T-helper 1 cell treated with Interleukin-12 subunit alpha and Interleukin-12 subunit beta and Interleukin-4 antibody, amounts not matched to agents 30 μg/mL and 1 μg/mL, for 36 hours (primary cell): ENCODE results near the gene EPHA3.

Experiments
- H3K27ac Mint-ChIP-seq: one replicate; pipeline ENCODE4 v1.8.0; 2021; ENCODE audit warnings: mild to moderate bottlenecking, mixed read lengths
- H3K27me3 Mint-ChIP-seq: one replicate; pipeline ENCODE4 v1.8.0; 2021; ENCODE audit warnings: low read depth, mixed read lengths
- H3K36me3 Mint-ChIP-seq: one replicate; pipeline ENCODE4 v1.8.0; 2021; ENCODE audit warnings: low read depth, mixed read lengths
- H3K4me1 Mint-ChIP-seq: one replicate; pipeline ENCODE4 v1.8.0; 2021; ENCODE audit warnings: low read depth, mixed read lengths
- H3K4me3 Mint-ChIP-seq: one replicate; pipeline ENCODE4 v1.8.0; 2021; ENCODE audit warnings: mild to moderate bottlenecking, moderate library complexity, mixed read lengths
- H3K9me3 Mint-ChIP-seq: one replicate; pipeline ENCODE4 v1.8.0; 2021; ENCODE audit warnings: mixed read lengths

The EPHA3 gene

GRCh38 chr3:89107461-89108290, at the start of gene EPHA3:
EPHA3 (plus strand) TSS chr3:89107621; CDS start chr3:89107749, 128 bp downstream.
- H3K4me1 Mint-ChIP-seq: peaks cover 15% of the 10 kb centered on the region
- peak within 1 kb of the TSS; percentile 76 for H3K4me3 Mint-ChIP-seq
- no peak within 1 kb of the TSS for H3K27ac Mint-ChIP-seq
- H3K36me3 Mint-ChIP-seq: no peaks in the 10 kb centered on the region
- no peaks in the 10 kb centered on the region for H3K9me3 Mint-ChIP-seq
- H3K27me3 Mint-ChIP-seq: peaks cover 27% of the 10 kb centered on the region

GRCh38 chr3:89058371-89058770, 49.0 kb upstream of the EPHA3 start:
- Mint-ChIP-seq H3K27me3 (no peaks in the 10 kb centered on the region), H3K4me3 (no peak overlapping the region), H3K27ac (no peak overlapping the region), H3K9me3 (peaks cover 4% of the 10 kb centered on the region), H3K4me1 (no peaks in the 10 kb centered on the region), H3K36me3 (no peaks in the 10 kb centered on the region)

DNA sequence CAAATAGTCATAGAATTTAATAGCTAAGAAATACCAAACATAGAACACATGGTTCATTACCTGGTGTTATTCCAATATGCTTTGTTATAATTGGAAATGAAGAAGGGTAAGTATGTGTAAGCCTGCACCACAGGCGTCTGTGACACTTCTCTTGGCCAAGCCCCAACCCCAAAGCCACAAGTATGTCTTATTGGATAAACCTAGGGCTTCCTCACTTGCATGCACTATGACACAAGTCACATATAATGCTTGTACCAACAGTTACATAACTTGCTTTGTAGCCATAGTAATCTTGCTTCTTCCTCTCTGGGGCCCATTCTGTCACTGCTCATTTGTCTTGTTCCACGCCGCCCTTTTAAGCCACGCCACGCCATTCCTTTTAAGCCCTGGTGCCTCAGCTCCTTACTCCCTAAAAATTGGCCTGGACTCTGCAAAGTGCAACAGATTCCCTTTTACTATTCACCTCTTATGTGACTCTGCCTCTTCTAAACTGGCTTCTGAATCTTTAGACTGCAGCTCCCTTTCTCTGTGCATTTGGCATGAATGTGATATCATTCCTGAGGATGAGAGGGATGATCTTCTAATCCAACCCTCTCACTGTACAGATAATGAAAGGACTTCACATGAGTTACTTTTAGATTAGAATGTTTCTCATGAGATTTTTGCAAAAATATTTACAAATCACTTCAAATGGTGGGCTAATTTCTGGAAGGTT, 48.1 kb upstream of the EPHA3 start:
- Mint-ChIP-seq H3K27me3 (no peaks in the 10 kb centered on the region), H3K27ac (no peak overlapping the region), H3K9me3 (peaks cover 4% of the 10 kb centered on the region), H3K4me1 (no peaks in the 10 kb centered on the region), H3K4me3 (no peak overlapping the region), H3K36me3 (no peaks in the 10 kb centered on the region)

- Mint-ChIP-seq H3K27me3 (no peaks in the 10 kb centered on the region), H3K27ac (no peak overlapping the region), H3K4me3 (no peak overlapping the region), H3K9me3 (peaks cover 2% of the 10 kb centered on the region), H3K4me1 (no peaks in the 10 kb centered on the region), H3K36me3 (no peaks in the 10 kb centered on the region)
These were observed 46.2 kb upstream of the EPHA3 start for GRCh38 chr3:89061259-89061658.

- no peaks in the 10 kb centered on the region for H3K9me3 Mint-ChIP-seq
- no peaks in the 10 kb centered on the region for H3K4me1 Mint-ChIP-seq
- H3K36me3 Mint-ChIP-seq: no peaks in the 10 kb centered on the region
- no peak overlapping the region for H3K4me3 Mint-ChIP-seq
- no peak overlapping the region for H3K27ac Mint-ChIP-seq
- no peaks in the 10 kb centered on the region for H3K27me3 Mint-ChIP-seq
These were observed 39.7 kb upstream of the EPHA3 start for GRCh38 chr3:89067736-89068135.

DNA sequence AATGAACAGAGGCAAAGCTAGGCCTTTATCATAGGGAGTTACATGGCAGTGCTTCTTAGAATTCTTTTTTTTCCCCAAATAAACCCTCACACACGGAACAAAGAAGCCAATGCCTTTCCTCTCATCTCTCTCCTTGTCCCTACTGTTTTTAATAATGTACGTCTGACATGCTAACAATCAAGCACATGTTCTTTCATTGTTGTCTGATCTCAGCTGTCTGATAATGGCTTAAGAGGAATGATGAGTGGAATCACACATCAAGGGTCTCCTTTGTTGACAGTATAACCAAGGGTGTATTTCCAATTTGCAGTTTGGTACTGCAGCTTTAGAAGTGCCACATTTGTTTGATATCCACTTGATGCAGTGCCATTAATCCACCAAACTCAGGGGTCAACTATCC, 34.8 kb upstream of the EPHA3 start:
- Mint-ChIP-seq H3K27me3 (no peaks in the 10 kb centered on the region), H3K4me1 (no peaks in the 10 kb centered on the region)

DNA sequence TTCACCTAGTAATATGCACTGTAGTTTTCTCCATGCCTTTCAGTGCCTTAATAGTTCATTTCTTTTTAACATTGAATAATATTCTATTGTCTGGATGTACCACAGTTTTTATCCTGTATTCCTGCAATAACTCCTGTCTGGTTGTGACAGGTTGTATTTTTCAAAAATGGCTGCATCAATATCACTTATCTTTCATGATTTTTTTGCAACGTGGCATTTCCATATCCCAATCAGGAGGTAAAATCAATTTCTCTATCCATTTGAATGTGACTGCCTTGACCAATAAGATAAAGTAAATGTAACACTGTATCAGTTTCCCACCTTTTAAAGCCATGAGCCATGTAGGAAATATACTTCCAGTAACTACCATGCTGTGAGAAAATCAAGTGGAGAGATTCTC, 27.5 kb upstream of the EPHA3 start:
- Mint-ChIP-seq H3K9me3 (no peaks in the 10 kb centered on the region), H3K27me3 (no peaks in the 10 kb centered on the region), H3K4me3 (no peak overlapping the region), H3K4me1 (no peaks in the 10 kb centered on the region), H3K36me3 (no peaks in the 10 kb centered on the region), H3K27ac (no peak overlapping the region)

More for the DNA sequence above, 34.8 kb upstream of the EPHA3 start:
- no peak overlapping the region for H3K27ac Mint-ChIP-seq
- no peak overlapping the region for H3K4me3 Mint-ChIP-seq
- H3K36me3 Mint-ChIP-seq: no peaks in the 10 kb centered on the region
- H3K9me3 Mint-ChIP-seq: no peaks in the 10 kb centered on the region

GRCh38 chr3:89087851-89088250, 19.6 kb upstream of the EPHA3 start:
- no peaks in the 10 kb centered on the region for H3K4me1 Mint-ChIP-seq
- H3K27ac Mint-ChIP-seq: no peak overlapping the region
- no peaks in the 10 kb centered on the region for H3K9me3 Mint-ChIP-seq
- no peak overlapping the region for H3K4me3 Mint-ChIP-seq
- no peaks in the 10 kb centered on the region for H3K27me3 Mint-ChIP-seq
- no peaks in the 10 kb centered on the region for H3K36me3 Mint-ChIP-seq

- Mint-ChIP-seq H3K4me1 (no peaks in the 10 kb centered on the region), H3K36me3 (no peaks in the 10 kb centered on the region), H3K4me3 (no peak overlapping the region), H3K27me3 (no peaks in the 10 kb centered on the region), H3K27ac (no peak overlapping the region), H3K9me3 (no peaks in the 10 kb centered on the region)
These were observed 9.2 kb upstream of the EPHA3 start for GRCh38 chr3:89098173-89098572.

- H3K27me3 Mint-ChIP-seq: no peaks in the 10 kb centered on the region
- no peaks in the 10 kb centered on the region for H3K36me3 Mint-ChIP-seq
- H3K4me3 Mint-ChIP-seq: no peak overlapping the region
- no peaks in the 10 kb centered on the region for H3K4me1 Mint-ChIP-seq
- no peaks in the 10 kb centered on the region for H3K9me3 Mint-ChIP-seq
- no peak overlapping the region for H3K27ac Mint-ChIP-seq
These were observed 8.3 kb upstream of the EPHA3 start for GRCh38 chr3:89098964-89099585.

DNA sequence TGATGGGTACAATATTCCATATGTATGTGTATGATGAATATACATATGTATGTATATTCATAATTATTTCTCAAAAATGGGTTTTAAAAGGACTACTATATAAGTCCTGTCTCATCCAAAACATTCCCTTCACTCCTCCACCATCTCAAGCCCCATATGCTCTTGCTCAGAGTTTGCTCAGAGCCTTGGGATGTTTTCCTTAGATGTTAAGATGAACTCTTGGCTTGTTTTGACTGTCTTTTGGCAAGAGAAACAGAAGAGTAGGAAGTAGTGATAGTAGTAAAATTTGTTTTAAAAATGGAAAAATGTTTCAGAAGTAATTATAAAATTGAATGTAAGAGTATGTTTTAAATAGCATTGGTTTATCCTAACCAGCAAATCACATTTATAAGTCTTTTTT, 6.2 kb upstream of the EPHA3 start:
- Mint-ChIP-seq H3K36me3 (no peaks in the 10 kb centered on the region), H3K4me1 (no peaks in the 10 kb centered on the region), H3K27ac (no peak overlapping the region), H3K9me3 (no peaks in the 10 kb centered on the region), H3K4me3 (no peak overlapping the region), H3K27me3 (peaks cover 2% of the 10 kb centered on the region)

DNA sequence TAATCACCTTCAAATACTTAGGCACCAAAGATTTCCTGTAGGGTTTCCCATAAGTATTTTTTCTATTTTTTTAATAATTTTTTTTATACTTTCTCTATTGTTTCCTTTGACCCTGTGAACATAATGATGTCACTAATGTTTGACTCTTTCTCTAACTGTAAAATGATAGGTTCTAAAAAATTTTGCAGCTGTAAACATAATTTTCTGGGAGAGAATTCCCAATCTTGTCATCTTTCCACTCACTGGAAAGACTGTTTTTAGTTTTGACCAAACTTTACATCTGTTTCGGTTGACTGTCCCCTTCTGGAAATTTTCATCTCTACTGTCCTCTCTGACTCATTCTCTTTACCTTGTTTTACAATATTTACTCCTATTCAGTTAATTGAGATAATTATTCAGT, 5.5 kb upstream of the EPHA3 start:
- H3K36me3 Mint-ChIP-seq: no peaks in the 10 kb centered on the region
- H3K4me3 Mint-ChIP-seq: no peak overlapping the region
- H3K4me1 Mint-ChIP-seq: peaks cover 2% of the 10 kb centered on the region

DNA sequence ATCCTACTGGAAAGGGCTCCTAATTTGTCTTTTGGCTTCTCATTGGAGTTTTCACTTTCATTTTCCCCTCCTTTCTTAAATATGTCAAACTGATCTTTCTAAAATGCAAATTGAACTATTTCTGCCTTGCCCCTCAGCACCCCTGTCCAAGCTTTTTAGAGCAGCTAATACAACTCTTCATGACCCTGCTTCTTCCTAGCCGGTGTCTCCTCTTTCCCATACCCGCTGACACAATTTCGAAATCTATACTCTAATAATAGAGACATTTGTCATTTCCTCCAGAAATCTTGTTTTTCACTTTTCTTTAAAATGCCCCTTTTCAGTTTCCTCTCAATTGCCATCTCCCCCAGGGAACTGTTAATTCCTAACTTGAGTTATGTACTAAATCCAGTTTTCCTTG, 2.9 kb upstream of the EPHA3 start:
- Mint-ChIP-seq H3K4me3 (no peak overlapping the region), H3K36me3 (no peaks in the 10 kb centered on the region), H3K27me3 (peaks cover 27% of the 10 kb centered on the region)

More for the DNA sequence above, 5.5 kb upstream of the EPHA3 start:
- Mint-ChIP-seq H3K27me3 (peaks cover 8% of the 10 kb centered on the region), H3K9me3 (no peaks in the 10 kb centered on the region), H3K27ac (no peak overlapping the region)

DNA sequence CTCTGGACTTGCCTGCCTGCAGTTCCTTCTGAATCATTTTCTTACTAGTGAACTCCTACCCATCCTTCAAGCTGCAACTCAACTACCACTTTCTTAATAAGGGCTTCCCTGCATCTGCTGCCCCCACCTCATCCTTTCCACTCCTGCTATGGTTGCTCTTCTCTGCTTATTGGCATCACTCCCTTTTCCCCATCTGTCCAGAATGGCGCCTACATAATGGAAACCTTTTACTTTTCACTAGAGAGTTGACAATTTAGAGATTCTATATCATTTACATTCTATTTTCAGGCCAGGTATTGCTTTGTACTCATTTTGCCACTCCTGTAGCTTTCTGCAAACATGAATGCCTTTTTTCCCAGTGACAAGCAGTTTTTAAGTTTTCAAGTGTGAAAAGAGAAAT, 1.9 kb upstream of the EPHA3 start:
- Mint-ChIP-seq H3K36me3 (no peaks in the 10 kb centered on the region), H3K27ac (no peak overlapping the region), H3K4me1 (peaks cover 15% of the 10 kb centered on the region), H3K4me3 (no peak overlapping the region), H3K9me3 (no peaks in the 10 kb centered on the region), H3K27me3 (peaks cover 27% of the 10 kb centered on the region)

More for the DNA sequence above, 2.9 kb upstream of the EPHA3 start:
- H3K27ac Mint-ChIP-seq: no peak overlapping the region
- H3K4me1 Mint-ChIP-seq: peaks cover 15% of the 10 kb centered on the region
- no peaks in the 10 kb centered on the region for H3K9me3 Mint-ChIP-seq

DNA sequence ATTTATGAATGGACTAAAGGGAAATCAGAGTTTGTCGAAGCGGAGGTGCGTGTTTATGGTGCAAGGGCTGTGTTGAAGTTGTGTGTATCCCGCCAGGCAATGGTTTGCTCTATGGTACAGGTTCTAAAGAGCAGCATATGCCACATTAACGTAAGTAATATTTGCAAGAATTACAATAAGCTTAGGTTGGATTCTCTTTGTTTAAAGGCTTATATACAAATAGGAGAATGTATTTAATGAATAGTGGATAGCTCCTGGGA, 800 bp downstream of the EPHA3 start:
- H3K4me3 Mint-ChIP-seq: peak overlapping the region; percentile 19
- H3K36me3 Mint-ChIP-seq: no peaks in the 10 kb centered on the region
- H3K4me1 Mint-ChIP-seq: peaks cover 15% of the 10 kb centered on the region
- H3K9me3 Mint-ChIP-seq: no peaks in the 10 kb centered on the region
- H3K27ac Mint-ChIP-seq: no peak overlapping the region
- H3K27me3 Mint-ChIP-seq: peaks cover 27% of the 10 kb centered on the region
